GM23338 (cell line): ENCODE results near the gene PRELID2. TPM values are rescaled to one million over a fixed set of nuclear protein-coding genes. Genes with fewer than 3 reads are reported as not detected.

Experiments used
- ATAC-seq: fragments of 200-7000 bp; cut with Tn5 transposase; 3 replicates; pipeline ENCODE4 v1.9.1; 2020
- DNase-seq: peaks from one replicate; pipeline ENCODE4 v3.0.0-alpha.2; 2015; ENCODE audit warnings: low spot score
- H2AFZ ChIP-seq: fragments of 200-600 bp; sonication (generic); 2 replicates; pipeline ENCODE4 v1.8.0; 2016; ENCODE audit warnings: antibody characterized with exemption, mild to moderate bottlenecking, moderate library complexity
- H3F3A ChIP-seq: fragments of 200-600 bp; sonication (generic); replicated peaks from 2 replicates; pipeline ENCODE4 v1.8.0; 2017; ENCODE audit warnings: antibody characterized with exemption, mixed run types, low read depth
- H3K27ac ChIP-seq: fragments of 200-600 bp; sonication (generic); 2 replicates; pipeline ENCODE4 v1.6.1; 2016; ENCODE audit warnings: low read depth
- H3K27me3 ChIP-seq: fragments of 200-600 bp; sonication (generic); 2 replicates; pipeline ENCODE4 v1.8.0; 2016; ENCODE audit warnings: mild to moderate bottlenecking, mixed run types, moderate library complexity; ENCODE audit not compliant: insufficient read depth
- H3K36me3 ChIP-seq: fragments of 200-600 bp; sonication (generic); 2 replicates; pipeline ENCODE4 v1.8.0; 2016; ENCODE audit warnings: mild to moderate bottlenecking; ENCODE audit not compliant: insufficient read depth
- H3K4me1 ChIP-seq: fragments of 200-600 bp; sonication (generic); 2 replicates; pipeline ENCODE4 v1.8.0; 2016; ENCODE audit warnings: mild to moderate bottlenecking, moderate library complexity; ENCODE audit not compliant: insufficient read depth
- H3K4me2 ChIP-seq: fragments of 200-600 bp; sonication (generic); 2 replicates; pipeline ENCODE4 v1.7.1; 2017; ENCODE audit warnings: mixed run types
- H3K4me3 ChIP-seq: fragments of 200-600 bp; sonication (generic); 2 replicates; pipeline ENCODE4 v1.6.1; 2016; ENCODE audit warnings: mixed run types
- H3K79me2 ChIP-seq: fragments of 200-600 bp; sonication (generic); replicated peaks from 2 replicates; pipeline ENCODE4 v1.8.0; 2017; ENCODE audit warnings: mild to moderate bottlenecking; ENCODE audit not compliant: insufficient read depth
- H3K9me2 ChIP-seq: fragments of 200-600 bp; sonication (generic); 2 replicates; pipeline ENCODE4 v1.8.0; 2017; ENCODE audit not compliant: insufficient read depth
- H4K20me1 ChIP-seq: fragments of 200-600 bp; sonication (generic); replicated peaks from 2 replicates; pipeline ENCODE4 v1.8.0; 2017; ENCODE audit warnings: mild to moderate bottlenecking; ENCODE audit not compliant: insufficient read depth
- H3K27ac Mint-ChIP-seq: 2 replicates; pipeline ENCODE4 v1.8.0; 2020; ENCODE audit warnings: inconsistent platforms, mild to moderate bottlenecking, moderate library complexity, mixed read lengths
- H3K27me3 Mint-ChIP-seq: 3 replicates; pipeline ENCODE4 v1.8.0; 2022; ENCODE audit warnings: low read depth, mild to moderate bottlenecking, moderate library complexity, mixed read lengths, inconsistent platforms; ENCODE audit not compliant: insufficient read depth, poor library complexity
- H3K36me3 Mint-ChIP-seq: 3 replicates; pipeline ENCODE4 v1.8.0; 2021; ENCODE audit warnings: low read depth, mild to moderate bottlenecking, inconsistent platforms, moderate library complexity, mixed read lengths
- H3K4me1 Mint-ChIP-seq: 3 replicates; pipeline ENCODE4 v1.8.0; 2020; ENCODE audit warnings: mild to moderate bottlenecking, inconsistent platforms, mixed read lengths
- H3K4me3 Mint-ChIP-seq: 3 replicates; pipeline ENCODE4 v1.8.0; 2021; ENCODE audit warnings: moderate library complexity, mild to moderate bottlenecking, inconsistent platforms, mixed read lengths
- H3K9me3 Mint-ChIP-seq: 3 replicates; pipeline ENCODE4 v1.8.0; 2020; ENCODE audit warnings: moderate library complexity, mild to moderate bottlenecking, inconsistent platforms, mixed read lengths
- CREB1 ChIP-seq: fragments of 250-450 bp; sonication (Bioruptor Pico); IDR thresholded peaks from 2 replicates; pipeline ENCODE4 v1.5.0; 2020; ENCODE audit warnings: low read depth, mild to moderate bottlenecking, moderate library complexity
- EZH2 ChIP-seq: fragments of 200-600 bp; sonication (generic); IDR thresholded peaks from one replicate; pipeline ENCODE4 v1.8.0; 2017; ENCODE audit warnings: antibody characterized with exemption, mild to moderate bottlenecking, low read depth; ENCODE audit not compliant: unreplicated experiment
- EZH2phosphoT487 ChIP-seq: fragments of 200-600 bp; sonication (generic); IDR thresholded peaks from one replicate; pipeline ENCODE4 v1.8.1; 2018; ENCODE audit warnings: antibody characterized with exemption; ENCODE audit not compliant: unreplicated experiment
- JUNB ChIP-seq: IDR thresholded peaks from one replicate; pipeline ENCODE4 v1.6.1; 2016; ENCODE audit warnings: antibody characterized with exemption; ENCODE audit not compliant: unreplicated experiment
- NANOG ChIP-seq: IDR thresholded peaks from 2 replicates; pipeline ENCODE4 v1.6.1; 2016; ENCODE audit warnings: antibody characterized with exemption, borderline replicate concordance
- POLR2AphosphoS5 ChIP-seq: IDR thresholded peaks from 2 replicates; pipeline ENCODE4 v1.6.1; 2016; ENCODE audit warnings: antibody characterized with exemption, low read depth
- REST ChIP-seq: IDR thresholded peaks from one replicate; pipeline ENCODE4 v1.6.1; 2018; ENCODE audit warnings: antibody characterized with exemption; ENCODE audit not compliant: unreplicated experiment
- STAT1 ChIP-seq: IDR thresholded peaks from one replicate; pipeline ENCODE4 v1.6.1; 2016; ENCODE audit warnings: antibody characterized with exemption; ENCODE audit not compliant: unreplicated experiment
- ZNF114 ChIP-seq: fragments of 250-450 bp; sonication (Bioruptor Pico); IDR thresholded peaks from 2 replicates; pipeline ENCODE4 v1.5.0; 2020; ENCODE audit warnings: mild to moderate bottlenecking, moderate library complexity
- ZNF331 ChIP-seq: fragments of 250-450 bp; sonication (Bioruptor Pico); IDR thresholded peaks from 2 replicates; pipeline ENCODE4 v1.5.0; 2020; ENCODE audit warnings: low read depth, mild to moderate bottlenecking, moderate library complexity
- polyA plus RNA-seq: library from polyadenylated mRNA; unstranded; fragments of >200 nt; fragmentation: Nextera tagmentation; extraction: Ambion mirVana; gene quantifications from 2 replicates; pipeline ENCODE4 v1.2.1, GENCODE V29; 2016
- total RNA-seq: library from RNA; depleted of rRNA; stranded (reverse); fragments of >200 nt; shearing (Covaris generic); gene quantifications from 2 replicates; pipeline ENCODE4 v1.2.3, GENCODE V29; 2014
- TF ChIP-seq, protein P1 (sequence below), 2 experiments: fragments of 200-600 bp in 1 of 2; sonication (generic) in 1 of 2; conservative IDR thresholded peaks; 2 replicates each; pipeline versions ENCODE4 v1.5.1 to v1.6.1; 2016 to 2017; ENCODE audit warnings: antibody characterized with exemption in 2 of 2, low read depth in 2 of 2, mild to moderate bottlenecking in 2 of 2, moderate library complexity in 1 of 2

PRELID2 gene
- total and polyA plus RNA-seq, 2 experiments from 2014 or later: 9.3 to 9.8 TPM

DNA sequence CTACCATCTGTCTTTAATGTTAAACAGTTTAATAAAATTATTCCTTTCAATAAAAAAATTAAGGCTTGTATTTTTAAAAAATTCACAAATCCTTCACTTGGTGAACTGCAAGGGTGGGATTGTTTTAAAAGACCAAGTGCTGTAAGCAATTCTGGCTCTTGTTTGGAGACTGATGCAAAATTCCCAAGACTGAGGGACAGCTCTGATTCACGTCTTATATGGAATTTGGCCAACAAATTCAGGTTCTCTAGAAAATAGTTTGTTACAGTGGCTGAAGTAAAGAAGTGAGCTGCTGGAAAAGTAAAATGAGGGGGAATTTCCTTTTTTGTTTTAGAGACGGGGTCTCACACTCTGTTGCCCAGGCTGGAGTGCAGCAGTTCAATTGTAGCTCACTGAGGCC lies 58.3 kb downstream of the PRELID2 start:
- no peaks in the 10 kb centered on the region for H4K20me1 ChIP-seq
- H3K4me2 ChIP-seq: no peak overlapping the region
- H3K36me3 Mint-ChIP-seq: peaks cover 8% of the 10 kb centered on the region; the same call in 1 of the 3 replicates
- peaks cover 2% of the 10 kb centered on the region for H3K27me3 Mint-ChIP-seq
- no peak overlapping the region for H3K4me3 Mint-ChIP-seq
- no peaks in the 10 kb centered on the region for H3K4me1 ChIP-seq
- no peak overlapping the region for H3K4me3 ChIP-seq
- H3K9me2 ChIP-seq: no peaks in the 10 kb centered on the region
- H3K9me3 Mint-ChIP-seq: peaks cover 8% of the 10 kb centered on the region; the same call in 2 of the 3 replicates
- no peaks in the 10 kb centered on the region for H3K27me3 ChIP-seq
- no peaks in the 10 kb centered on the region for H3K79me2 ChIP-seq
- ATAC-seq (no peak), DNase-seq (no peak)
- TF ChIP-seq JUNB (no peak), STAT1 (no peak), EZH2phosphoT487 (no peak), EZH2 (no peak), REST (no peak), NANOG (no peak)
- TF ChIP-seq, protein P1, sequence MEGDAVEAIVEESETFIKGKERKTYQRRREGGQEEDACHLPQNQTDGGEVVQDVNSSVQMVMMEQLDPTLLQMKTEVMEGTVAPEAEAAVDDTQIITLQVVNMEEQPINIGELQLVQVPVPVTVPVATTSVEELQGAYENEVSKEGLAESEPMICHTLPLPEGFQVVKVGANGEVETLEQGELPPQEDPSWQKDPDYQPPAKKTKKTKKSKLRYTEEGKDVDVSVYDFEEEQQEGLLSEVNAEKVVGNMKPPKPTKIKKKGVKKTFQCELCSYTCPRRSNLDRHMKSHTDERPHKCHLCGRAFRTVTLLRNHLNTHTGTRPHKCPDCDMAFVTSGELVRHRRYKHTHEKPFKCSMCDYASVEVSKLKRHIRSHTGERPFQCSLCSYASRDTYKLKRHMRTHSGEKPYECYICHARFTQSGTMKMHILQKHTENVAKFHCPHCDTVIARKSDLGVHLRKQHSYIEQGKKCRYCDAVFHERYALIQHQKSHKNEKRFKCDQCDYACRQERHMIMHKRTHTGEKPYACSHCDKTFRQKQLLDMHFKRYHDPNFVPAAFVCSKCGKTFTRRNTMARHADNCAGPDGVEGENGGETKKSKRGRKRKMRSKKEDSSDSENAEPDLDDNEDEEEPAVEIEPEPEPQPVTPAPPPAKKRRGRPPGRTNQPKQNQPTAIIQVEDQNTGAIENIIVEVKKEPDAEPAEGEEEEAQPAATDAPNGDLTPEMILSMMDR (conservative IDR thresholded peaks at IDR 0.05; ENCODE audit: low read depth in 2 of 2): no peak
- no peaks in the 10 kb centered on the region for H3F3A ChIP-seq
- H3K36me3 ChIP-seq: no peaks in the 10 kb centered on the region
- H3K27ac Mint-ChIP-seq: no peak overlapping the region
- H2AFZ ChIP-seq: no peak overlapping the region
- H3K27ac ChIP-seq: no peak overlapping the region
- peaks cover 8% of the 10 kb centered on the region; the same call in 2 of the 3 replicates for H3K4me1 Mint-ChIP-seq

GRCh38 chr5:145775893-145776444 lies 59.2 kb downstream of the PRELID2 start:
- H3K27me3 Mint-ChIP-seq: peaks cover 1% of the 10 kb centered on the region
- peaks cover 8% of the 10 kb centered on the region; the same call in 2 of the 3 replicates for H3K9me3 Mint-ChIP-seq
- Histone ChIP-seq H3K4me2 (no peak overlapping the region), H3K9me2 (no peaks in the 10 kb centered on the region), H3F3A (no peaks in the 10 kb centered on the region), H4K20me1 (no peaks in the 10 kb centered on the region), H3K36me3 (no peaks in the 10 kb centered on the region), H2AFZ (no peak overlapping the region), H3K4me3 (no peak overlapping the region), H3K27me3 (no peaks in the 10 kb centered on the region), H3K4me1 (no peaks in the 10 kb centered on the region), H3K27ac (no peak overlapping the region), H3K79me2 (no peaks in the 10 kb centered on the region)
- no peak overlapping the region for H3K27ac Mint-ChIP-seq
- ATAC-seq: no peak
- peaks cover 7% of the 10 kb centered on the region; the same call in 2 of the 3 replicates for H3K4me1 Mint-ChIP-seq
- H3K4me3 Mint-ChIP-seq: no peak overlapping the region
- H3K36me3 Mint-ChIP-seq: peaks cover 8% of the 10 kb centered on the region; the same call in 1 of the 3 replicates
- DNase-seq: no peak
- TF ChIP-seq JUNB (no peak), CREB1 (CRISPR knock-in tag) (no peak), ZNF331 (no peak), NANOG (no peak), POLR2AphosphoS5 (no peak), EZH2 (no peak), ZNF114 (CRISPR knock-in tag) (no peak)
- TF ChIP-seq, protein P1 (conservative IDR thresholded peaks at IDR 0.05; ENCODE audit: low read depth in 2 of 2): no peak
